Omental fat pad (tissue), 4 donors: ENCODE measurements around the gene GALM. TPM values are rescaled to one million over a fixed set of nuclear protein-coding genes. Genes with fewer than 3 reads are reported as not detected.
A peak's percentile ranks its signal among the peaks of the same experiment; 100 is the strongest.
"Not testable (repeated sequence)": the region's sequence is repeated elsewhere in the genome, so short reads cannot be mapped to it uniquely, and the experiment has no call there.

ENCODE experiments used
- ATAC-seq: fragments of 150-250 bp; one replicate; pipeline ENCODE4 v1.9.1; 2016; ENCODE audit warnings: mild to moderate bottlenecking, moderate library complexity; ENCODE audit not compliant: low FRiP score
- DNase-seq: peaks from one replicate; pipeline ENCODE4 v3.0.0-alpha.2; 2019; ENCODE audit warnings: low spot score
- total RNA-seq, 4 donors: library from RNA; depleted of rRNA; stranded (reverse); fragments of >200 nt; gene quantifications; one replicate each; pipeline ENCODE4 v1.1.0, GENCODE V29; 2016
- TF ChIP-seq, protein P1 (sequence below), 3 donors: fragments of 450-650 bp; IDR thresholded peaks; one replicate each; pipeline ENCODE4 v1.5.1; 2016 to 2017; ENCODE audit warnings: antibody characterized with exemption in 3 of 3, mild to moderate bottlenecking in 3 of 3, moderate library complexity in 2 of 3

The GALM gene
- total RNA-seq, 4 donors from 2014 or later = 9.7 to 29.3 (median 25.7) TPM

DNA sequence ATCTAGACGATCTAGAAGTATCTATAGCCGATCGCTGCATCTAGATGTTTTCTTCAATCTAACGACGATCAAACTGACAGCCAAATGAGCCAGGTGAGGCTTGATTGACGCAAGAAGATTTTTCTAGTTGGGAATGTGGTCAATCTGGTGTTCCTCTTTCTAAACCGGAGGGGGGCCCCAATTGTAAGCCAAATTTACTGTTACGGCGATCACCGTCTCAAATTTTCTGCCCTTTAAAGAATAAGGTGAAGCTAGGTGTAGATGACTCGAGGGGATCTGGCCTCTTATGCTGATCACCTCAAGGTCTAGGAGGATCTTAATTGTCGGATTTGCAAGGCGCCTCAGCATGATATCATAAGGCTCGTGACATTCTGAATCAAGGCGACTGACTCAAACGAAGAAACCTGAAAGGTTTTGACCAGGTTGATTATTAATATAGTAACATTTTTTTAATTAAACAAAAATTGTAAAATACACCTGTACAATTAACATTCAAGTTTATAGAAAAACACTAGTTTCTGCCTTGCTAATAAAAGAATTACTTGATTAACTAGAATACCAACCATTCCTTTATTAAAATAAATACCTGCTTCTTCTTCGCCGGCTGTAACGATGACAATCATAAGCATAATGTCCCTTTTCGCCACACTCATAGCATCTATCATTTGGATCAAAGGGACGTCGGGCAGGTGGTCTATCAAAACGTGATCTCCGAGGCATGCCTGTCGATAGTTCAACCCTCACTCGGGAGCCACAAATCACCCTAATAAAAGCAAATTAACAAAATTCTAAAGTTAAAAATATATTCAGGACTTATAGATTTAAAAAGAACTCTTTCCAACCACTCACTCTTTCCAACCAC, 83.3 kb downstream of the GALM start:
- no peak for DNase-seq
- no peak for ATAC-seq
- TF ChIP-seq, protein P1, sequence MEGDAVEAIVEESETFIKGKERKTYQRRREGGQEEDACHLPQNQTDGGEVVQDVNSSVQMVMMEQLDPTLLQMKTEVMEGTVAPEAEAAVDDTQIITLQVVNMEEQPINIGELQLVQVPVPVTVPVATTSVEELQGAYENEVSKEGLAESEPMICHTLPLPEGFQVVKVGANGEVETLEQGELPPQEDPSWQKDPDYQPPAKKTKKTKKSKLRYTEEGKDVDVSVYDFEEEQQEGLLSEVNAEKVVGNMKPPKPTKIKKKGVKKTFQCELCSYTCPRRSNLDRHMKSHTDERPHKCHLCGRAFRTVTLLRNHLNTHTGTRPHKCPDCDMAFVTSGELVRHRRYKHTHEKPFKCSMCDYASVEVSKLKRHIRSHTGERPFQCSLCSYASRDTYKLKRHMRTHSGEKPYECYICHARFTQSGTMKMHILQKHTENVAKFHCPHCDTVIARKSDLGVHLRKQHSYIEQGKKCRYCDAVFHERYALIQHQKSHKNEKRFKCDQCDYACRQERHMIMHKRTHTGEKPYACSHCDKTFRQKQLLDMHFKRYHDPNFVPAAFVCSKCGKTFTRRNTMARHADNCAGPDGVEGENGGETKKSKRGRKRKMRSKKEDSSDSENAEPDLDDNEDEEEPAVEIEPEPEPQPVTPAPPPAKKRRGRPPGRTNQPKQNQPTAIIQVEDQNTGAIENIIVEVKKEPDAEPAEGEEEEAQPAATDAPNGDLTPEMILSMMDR (IDR thresholded peaks at IDR 0.05) = no peak

DNA sequence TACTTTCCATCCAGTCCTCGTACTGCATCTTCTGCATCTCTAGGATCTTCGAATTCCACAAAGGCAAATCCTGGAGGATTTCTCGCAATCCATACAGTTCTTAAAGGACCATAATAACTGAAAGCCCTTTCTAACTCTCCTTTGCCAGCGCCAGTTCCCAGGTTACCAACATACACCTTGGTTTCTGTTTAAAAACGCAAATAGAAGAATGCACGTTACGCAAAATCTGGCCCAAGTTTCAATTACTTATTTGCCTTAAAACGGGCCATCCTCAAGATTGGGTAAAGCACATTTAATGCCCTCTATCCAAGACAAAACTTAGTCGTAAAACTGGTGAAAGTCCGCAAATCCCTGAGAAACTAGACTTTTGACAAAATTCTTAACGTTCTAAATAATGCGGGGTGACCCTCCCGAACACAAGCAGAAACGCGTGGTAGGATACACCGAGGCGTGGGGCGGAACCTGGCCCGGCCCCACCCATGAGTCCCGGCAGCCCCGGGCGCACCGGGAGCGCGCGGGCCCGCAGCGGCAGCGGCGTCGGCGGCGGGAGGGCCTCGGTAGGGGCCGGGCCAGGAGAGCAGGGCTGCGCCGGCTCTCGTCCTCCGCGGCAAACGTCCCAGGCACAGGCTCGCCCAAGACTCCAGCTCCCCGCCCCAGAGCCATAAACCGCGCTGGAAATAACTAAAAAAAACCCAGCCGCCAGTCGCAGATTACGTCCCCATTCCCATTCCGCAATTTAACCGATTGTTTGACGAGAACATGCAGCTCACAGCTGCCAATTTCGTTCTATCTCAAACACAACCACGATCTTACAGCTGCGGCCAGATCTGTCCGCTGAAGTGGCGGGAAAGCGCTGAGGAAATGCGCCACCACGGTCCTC, 84.3 kb downstream of the GALM start:
- DNase-seq = no peak
- TF ChIP-seq, protein P1 (IDR thresholded peaks at IDR 0.05) = no peak

DNA sequence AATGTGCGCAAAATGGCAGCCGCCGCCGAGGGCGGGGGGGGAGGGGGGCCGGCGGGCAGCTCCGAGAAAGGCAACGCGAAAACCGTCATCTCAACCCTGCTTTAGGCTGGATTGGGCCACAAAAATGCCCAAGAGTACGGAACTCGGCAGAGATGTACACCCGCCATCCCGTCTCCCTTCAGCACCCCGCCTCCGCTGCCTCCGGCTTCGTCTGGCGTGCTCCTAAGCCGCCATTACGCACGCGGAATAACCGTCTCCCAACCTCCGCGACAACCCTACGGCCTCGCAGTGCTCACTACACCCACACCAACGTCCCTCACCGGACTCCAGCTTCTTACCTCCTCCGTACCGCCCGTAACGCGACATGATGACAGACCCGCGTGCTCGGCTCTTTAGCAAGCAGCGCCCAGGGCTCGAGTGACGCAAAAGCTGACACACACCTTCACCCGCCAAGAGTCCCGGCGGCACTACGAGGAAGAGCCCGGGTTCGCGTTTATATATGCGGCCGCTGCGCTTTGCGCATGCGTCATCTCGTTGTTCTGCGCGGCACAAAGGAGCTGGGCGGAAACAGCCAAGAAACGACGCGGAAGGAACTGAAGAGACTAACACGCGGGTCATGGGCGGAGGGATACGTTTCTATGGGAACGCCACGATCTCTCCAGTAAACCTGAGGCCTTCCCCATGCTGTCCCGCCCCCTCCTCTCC, 85.1 kb downstream of the GALM start, which contains the start of gene SRSF7:
Gene SRSF7, minus strand, starts transcription at position 471 of the 705 bp plus-strand sequence. Its CDS starts 105 bp downstream, at position 366.
- peak; percentile 94 for DNase-seq
- ATAC-seq = peak; percentile 97
- TF ChIP-seq, protein P1 (IDR thresholded peaks at IDR 0.05) = no peak

More for the DNA sequence above, 84.3 kb downstream of the GALM start:
- ATAC-seq = peak; percentile 45

DNA sequence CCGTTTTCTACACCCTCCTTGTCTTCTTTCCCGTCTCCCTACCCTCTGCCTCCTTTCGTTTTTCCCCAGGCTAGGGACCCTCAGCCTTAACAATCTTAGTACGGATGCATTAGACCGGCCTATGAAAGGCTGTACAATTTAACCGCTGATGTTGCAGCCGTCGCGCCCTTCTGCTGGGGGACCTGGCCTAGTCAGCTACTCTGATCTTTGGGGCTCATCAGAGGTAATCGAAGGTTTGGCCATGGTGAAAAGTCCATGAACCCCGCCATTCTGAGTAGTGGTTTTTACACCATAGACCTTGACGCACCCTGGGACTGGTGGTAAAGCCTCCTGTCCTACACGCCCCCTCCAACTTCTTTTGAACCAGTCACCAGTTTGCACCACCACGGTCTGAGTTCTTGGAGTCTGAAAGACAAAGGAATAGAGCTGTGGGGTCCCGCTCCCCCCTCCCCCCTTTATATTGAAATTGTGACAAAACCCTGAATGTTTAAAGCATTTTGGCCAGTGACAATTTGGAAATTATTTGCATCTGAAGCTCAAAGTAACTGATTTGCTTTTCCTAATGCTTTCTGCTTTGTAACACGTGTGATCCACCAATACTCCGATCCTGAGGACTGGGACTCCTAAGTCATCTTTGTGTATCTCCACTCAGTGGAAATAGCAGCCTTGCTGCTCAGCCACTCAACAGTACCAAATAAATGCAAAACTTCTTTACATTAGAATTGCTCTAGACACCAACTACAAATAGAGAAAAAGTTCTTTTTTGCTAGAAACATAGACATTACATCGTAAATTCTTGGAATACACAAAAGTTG, 85.9 kb downstream of the GALM start:
- TF ChIP-seq, protein P1 (IDR thresholded peaks at IDR 0.05) = no peak
- DNase-seq = no peak
- ATAC-seq = peak; percentile 33

DNA sequence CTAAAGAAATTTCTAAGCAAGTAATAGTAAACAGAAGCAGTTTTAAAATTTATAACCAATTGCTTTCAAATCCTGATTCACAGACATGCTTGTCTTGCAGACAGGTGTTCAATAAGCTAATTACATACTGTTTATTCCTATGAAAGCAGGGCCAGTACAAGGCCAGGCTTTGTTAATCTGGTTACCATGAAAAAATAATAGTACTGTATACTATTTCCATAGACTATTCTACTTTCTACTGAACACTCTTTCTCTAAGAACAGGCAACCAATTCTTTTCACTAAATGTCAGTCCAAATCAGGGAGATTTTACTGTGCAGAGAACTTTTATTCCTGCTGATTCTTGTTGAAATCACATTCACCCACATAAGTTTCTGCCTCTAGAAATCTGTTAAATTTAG, 88.1 kb downstream of the GALM start:
- DNase-seq = no peak
- TF ChIP-seq, protein P1 (IDR thresholded peaks at IDR 0.05) = no peak
- ATAC-seq = no peak

DNA sequence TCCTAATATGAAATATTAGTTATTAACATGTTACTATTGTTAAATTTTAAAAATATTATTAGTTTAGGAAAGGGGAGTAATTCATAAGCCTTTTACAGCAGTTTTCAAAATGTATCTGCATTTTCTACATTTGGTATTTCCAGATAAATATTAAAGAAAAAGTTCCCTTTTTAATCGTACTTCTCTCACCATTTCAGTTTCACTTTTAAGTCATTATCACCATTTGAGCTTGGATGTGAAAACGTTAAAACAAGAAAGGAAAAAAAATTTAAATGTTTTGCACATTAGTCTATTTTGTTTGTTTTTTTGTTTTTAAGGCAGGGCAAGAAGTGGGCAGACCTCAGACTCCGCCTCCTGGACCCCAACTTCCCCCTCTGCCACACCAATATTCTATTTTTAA, 88.6 kb downstream of the GALM start:
- TF ChIP-seq, protein P1 (IDR thresholded peaks at IDR 0.05) = no peak
- DNase-seq (no peak), ATAC-seq (no peak)

DNA sequence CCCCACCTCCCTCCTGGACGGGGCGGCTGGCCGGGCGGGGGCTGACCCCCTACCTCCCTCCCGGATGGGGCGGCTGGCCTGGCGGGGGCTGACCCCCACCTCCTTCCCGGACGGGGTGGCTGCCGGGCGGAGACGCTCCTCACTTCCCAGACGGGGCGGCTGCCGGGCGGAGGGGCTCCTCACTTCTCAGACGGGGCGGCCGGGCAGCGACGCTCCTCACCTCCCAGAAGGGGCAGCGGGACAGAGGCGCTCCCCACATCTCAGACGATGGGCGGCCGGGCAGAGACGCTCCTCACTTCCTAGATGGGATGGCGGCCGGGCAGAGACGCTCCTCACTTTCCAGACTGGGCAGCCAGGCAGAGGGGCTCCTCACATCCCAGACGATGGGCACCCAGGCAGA, 90.0 kb downstream of the GALM start:
- DNase-seq, ATAC-seq: not testable (repeated sequence)
